Esophagus muscularis mucosa (tissue), 4 donors: ENCODE measurements around the gene DSN1.

Experiments
- EP300 ChIP-seq: sonication (generic); formaldehyde crosslinking; IDR thresholded peaks from one replicate; pipeline ENCODE4 v1.6.1; 2017; ENCODE audit warnings: antibody characterized with exemption
- POLR2A ChIP-seq: fragments of 450-650 bp; IDR thresholded peaks from one replicate; pipeline ENCODE4 v1.6.1; 2017; ENCODE audit warnings: antibody characterized with exemption, moderate library complexity, mild to moderate bottlenecking, low read depth
- POLR2AphosphoS5 ChIP-seq, 2 donors: sonication (generic); formaldehyde crosslinking; IDR thresholded peaks; one replicate each; pipeline ENCODE4 v1.6.1; 2017; ENCODE audit warnings: antibody characterized with exemption in 2 of 2
- TF ChIP-seq, protein P1 (sequence below), 3 experiments: fragments of 200-600 bp in 2 of 3; fragments of 450-650 bp in 1 of 3; sonication (generic) in 2 of 3; IDR thresholded peaks; one replicate each; pipeline ENCODE4 v1.5.1; 2017 to 2019; ENCODE audit warnings: antibody characterized with exemption in 3 of 3, mild to moderate bottlenecking in 2 of 3, moderate library complexity in 1 of 3

DNA sequence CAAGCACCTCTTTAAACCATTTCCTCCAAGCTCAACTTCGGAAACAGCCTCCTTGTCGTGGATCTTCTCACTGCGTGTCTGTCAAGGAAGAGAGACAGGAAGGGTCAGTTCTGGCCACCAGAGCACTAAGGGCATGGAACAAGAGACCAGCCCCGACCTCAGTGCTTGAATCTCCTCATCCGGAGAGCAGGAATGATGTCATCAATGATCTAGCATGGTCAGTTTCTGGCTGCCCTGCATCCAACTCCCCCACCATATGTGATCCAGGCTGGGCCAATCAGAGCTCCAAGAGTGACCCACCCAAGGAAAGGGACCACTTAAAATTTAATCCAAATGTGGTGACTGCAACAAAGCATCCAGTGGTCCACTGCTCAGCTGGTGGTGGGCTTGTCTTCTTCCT is 23.3 kb upstream of the DSN1 start:
- TF ChIP-seq, protein P1, sequence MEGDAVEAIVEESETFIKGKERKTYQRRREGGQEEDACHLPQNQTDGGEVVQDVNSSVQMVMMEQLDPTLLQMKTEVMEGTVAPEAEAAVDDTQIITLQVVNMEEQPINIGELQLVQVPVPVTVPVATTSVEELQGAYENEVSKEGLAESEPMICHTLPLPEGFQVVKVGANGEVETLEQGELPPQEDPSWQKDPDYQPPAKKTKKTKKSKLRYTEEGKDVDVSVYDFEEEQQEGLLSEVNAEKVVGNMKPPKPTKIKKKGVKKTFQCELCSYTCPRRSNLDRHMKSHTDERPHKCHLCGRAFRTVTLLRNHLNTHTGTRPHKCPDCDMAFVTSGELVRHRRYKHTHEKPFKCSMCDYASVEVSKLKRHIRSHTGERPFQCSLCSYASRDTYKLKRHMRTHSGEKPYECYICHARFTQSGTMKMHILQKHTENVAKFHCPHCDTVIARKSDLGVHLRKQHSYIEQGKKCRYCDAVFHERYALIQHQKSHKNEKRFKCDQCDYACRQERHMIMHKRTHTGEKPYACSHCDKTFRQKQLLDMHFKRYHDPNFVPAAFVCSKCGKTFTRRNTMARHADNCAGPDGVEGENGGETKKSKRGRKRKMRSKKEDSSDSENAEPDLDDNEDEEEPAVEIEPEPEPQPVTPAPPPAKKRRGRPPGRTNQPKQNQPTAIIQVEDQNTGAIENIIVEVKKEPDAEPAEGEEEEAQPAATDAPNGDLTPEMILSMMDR (IDR thresholded peaks at IDR 0.05) = no peak
- TF ChIP-seq POLR2A (no peak), EP300 (no peak), POLR2AphosphoS5 (IDR thresholded peaks at IDR 0.05) (no peak)
